Activated CD8-positive, alpha-beta memory T cell treated with anti-CD3 and anti-CD28 coated beads for 24 hours (primary cell): ENCODE results near the gene HM13.
"Not testable (repeated sequence)": the region's sequence is repeated elsewhere in the genome, so short reads cannot be mapped to it uniquely, and the experiment has no call there.

Source experiments
- DNase-seq: peaks from one replicate; pipeline ENCODE4 v3.0.0-alpha.2; 2020

HM13 gene, protein sequence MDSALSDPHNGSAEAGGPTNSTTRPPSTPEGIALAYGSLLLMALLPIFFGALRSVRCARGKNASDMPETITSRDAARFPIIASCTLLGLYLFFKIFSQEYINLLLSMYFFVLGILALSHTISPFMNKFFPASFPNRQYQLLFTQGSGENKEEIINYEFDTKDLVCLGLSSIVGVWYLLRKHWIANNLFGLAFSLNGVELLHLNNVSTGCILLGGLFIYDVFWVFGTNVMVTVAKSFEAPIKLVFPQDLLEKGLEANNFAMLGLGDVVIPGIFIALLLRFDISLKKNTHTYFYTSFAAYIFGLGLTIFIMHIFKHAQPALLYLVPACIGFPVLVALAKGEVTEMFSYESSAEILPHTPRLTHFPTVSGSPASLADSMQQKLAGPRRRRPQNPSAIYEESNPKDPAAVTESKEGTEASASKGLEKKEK

DNA sequence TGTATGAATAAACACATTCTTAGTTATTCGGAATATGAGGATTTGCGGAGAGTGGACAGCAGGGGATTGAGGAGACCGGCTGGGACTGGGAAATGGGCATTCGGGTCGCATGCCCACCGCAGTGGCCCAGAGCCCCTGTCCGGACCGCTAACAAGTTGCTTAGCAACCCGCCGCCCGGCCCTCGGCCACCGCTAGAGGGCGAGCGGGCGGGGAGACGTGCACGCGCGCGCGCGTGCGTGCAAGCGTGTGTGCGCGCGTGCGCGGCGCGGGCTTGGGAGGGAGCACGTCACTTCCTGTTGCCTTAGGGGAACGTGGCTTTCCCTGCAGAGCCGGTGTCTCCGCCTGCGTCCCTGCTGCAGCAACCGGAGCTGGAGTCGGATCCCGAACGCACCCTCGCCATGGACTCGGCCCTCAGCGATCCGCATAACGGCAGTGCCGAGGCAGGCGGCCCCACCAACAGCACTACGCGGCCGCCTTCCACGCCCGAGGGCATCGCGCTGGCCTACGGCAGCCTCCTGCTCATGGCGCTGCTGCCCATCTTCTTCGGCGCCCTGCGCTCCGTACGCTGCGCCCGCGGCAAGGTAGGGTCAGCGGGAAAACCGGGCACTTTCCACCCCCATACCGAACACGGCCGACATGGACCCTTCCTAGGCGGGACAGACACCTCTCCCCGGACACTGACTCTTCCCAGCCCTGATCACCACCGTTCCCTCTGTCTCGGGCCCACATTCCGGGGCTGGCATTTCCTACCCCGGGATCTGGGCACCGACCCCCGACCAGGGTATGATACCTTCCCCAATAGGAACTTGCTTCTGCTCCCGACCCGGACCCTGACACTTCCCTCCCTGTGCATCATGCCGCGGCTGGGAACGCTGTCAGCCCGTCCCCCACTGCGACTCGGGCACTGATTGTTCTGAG, at the start of gene HM13:
Gene HM13, plus strand, starts transcription at position 289 of the 918 bp plus-strand sequence. Its CDS starts 110 bp downstream, at position 399.
- DNase-seq: peak; percentile 93

GRCh38 chr20:31470946-31471345, 43.3 kb upstream of the HM13 start:
- not testable (repeated sequence) for DNase-seq

DNA sequence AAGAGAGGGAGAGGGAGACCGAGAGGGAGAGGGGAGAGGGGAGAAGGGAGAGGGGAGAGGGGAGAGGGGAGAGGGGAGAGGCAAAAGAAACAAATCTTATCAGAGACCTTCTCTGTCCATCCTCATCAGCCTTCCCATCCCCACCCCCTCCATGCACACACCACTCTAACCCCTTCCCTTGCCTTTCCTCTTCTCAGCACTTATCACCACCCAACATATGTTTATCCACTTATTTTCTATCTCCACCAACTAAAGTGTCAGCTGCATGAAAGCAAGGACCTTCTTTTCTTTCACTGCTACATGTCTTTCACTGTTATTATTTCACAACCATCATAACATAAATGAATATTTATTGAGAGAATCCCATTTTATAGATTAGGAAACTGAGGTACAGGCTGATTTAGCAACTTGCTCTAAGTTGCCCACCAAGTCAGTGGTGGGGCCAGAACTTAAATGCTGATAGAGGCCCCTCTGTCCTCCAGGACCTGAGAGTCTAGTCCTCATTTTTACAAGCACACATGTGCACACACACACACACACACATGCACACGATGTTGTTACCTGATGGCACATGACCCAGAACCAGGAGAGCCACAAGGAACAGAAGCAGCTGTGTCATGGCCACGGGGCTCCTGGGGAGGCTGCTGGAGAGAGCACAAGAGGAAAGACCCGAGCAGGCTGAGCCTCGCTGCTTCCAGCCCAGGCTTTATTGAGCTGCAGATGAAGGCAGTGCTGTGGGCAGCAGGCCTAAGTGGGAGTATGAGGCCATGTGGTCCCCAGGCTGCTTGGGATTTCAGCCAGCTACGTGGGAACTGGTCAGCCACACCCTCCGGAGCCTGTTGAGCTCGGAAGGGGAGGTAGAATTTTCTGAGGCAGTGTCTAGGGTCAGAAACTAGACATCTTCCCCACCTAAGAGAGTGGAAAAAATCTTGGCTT, 41.6 kb upstream of the HM13 start:
- no peak for DNase-seq

GRCh38 chr20:31473331-31474096, 40.7 kb upstream of the HM13 start:
- no peak for DNase-seq

DNA sequence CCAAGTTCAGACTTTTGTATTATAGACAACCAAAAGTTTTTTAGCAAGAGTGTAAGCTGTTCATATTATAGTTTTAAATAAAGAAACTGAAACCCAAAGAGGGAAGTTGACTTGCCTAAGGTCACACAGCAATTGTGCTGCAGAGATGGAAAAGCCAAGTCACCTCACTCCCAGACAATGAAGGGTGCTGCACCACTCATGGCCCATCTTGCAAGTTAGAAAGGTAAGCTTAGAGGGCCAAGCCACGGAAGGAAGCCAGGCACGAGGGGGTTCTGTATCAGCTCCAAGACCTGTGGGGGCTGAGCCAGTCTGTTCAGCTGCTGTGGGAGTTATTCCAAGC, 40.2 kb upstream of the HM13 start:
- DNase-seq: no peak

DNA sequence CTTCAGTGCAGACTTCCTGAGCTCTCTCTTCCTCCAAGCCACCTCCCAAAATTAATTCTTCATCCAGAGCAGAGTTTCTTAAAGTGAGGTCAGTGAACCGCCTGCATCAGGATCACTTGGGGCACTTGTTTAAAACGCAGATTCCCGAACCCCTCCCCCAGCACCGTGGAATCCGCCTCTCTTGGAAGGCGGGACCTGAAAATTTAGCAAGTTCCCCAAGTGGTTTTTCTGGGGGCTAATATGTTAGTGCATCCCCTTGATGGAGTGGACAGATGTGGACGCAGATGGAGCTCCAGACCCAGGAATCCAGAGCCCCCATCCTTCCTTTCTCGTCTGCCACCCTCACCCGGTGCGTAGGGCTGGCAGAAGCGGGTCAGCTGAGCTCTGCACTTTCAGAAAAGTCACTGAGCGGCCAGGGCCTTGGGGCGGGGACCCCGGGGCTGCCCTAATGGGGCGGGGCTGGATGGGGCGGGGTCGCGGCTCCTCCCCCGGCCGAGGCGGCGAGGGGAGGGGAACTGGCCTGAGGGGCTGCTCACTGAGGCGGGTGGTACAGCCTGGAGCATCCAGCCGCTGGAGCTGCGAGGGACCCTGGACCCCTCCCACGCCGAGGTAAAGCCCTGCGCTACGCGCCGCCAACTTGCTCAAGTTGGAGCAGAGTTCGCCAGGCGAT, 39.3 kb upstream of the HM13 start, which contains the start of the genes DEFB124 and REM1:
Gene DEFB124, minus strand, starts transcription at position 370 of the 670 bp plus-strand sequence. CDS start 2,114 bp downstream, outside the sequence.
Gene REM1, plus strand, starts transcription at position 531 of the 670 bp plus-strand sequence. CDS start 1,158 bp downstream, outside the sequence.
- no peak for DNase-seq

GRCh38 chr20:31475472-31476293, 38.6 kb upstream of the HM13 start:
- no peak for DNase-seq

GRCh38 chr20:31476294-31476585, 38.0 kb upstream of the HM13 start:
- DNase-seq: no peak

GRCh38 chr20:31476643-31477215, 37.5 kb upstream of the HM13 start:
- DNase-seq: no peak

DNA sequence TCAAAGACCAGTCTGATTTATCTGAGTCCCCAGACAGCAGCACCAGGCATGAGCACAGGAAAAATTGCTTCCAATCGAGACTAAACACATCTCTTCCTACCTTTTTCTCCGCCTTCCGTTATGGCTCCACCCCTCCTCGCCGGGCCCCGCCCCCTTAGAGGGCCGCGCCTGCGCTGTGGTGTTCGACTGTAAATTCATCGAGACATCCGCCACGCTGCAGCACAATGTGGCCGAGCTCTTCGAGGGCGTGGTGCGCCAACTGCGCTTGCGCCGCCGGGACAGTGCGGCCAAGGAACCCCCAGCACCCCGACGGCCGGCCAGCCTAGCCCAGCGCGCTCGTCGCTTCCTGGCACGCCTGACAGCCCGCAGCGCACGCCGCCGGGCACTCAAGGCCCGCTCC, 30.2 kb upstream of the HM13 start:
- no peak for DNase-seq

DNA sequence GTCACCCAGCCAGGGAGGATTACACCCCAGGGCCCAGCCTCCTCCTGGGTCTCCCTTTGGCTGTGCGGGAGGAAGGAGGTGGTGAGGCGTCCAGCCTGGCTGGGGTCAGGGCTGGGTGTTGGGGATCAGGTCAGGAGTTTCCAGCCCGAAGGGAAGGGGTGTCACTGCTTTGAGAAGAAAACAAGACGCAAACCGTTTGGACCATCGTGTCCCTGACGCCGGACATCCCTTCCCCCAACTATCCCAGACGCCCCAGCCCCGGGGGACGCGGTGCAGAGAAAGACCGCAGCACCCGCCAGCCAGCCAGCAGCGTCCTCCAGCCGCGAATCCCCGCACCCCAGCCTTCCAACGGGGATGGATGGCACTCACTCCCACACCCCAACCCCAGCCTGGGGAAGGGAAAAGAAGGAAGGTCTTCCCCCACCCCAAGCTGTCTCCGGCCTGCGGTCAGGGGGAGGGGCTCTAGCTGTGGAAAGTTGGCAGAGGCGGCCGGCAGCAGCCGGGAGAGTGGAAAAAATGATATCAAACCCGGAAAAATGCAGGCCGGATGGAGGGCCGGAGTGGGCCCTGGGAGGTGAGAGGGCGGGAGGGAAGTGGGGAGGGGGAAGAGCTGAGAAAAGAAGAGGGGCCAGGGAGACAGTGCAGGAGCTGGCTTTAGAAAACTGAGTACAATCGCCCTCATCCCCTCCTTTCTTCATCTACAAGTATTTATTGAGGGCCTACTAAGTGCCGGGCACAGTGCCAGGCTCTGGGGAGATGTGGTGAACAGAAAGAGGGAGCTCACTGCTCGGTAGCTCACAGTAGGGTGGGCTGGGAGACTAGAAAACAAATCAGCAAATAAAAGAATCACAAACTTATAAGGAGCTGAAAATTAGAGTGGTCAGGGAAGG, 28.5 kb upstream of the HM13 start:
- no peak for DNase-seq

GRCh38 chr20:31488115-31488514, 26.1 kb upstream of the HM13 start:
- DNase-seq: no peak

GRCh38 chr20:31489152-31489551, 25.1 kb upstream of the HM13 start:
- no peak for DNase-seq

GRCh38 chr20:31490752-31491151, 23.5 kb upstream of the HM13 start:
- no peak for DNase-seq

DNA sequence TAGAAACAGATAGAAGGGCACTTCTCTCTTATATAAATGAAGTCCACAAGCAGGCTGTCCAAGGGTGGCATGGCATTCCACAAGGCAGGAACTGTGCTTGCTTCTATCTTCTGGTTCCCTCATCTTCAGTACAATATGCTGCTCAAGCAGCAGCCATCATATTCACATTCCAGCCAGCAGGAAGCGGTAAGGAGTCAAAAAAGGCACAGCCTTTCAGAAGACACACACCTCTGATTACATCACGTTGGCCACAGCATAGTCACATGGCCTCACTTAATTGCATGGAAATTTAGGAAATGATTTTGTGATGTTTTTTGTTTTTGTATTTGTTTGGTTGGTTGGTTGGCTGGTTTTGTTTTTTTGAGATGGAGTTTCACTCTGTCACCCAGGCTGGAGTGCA, 20.1 kb upstream of the HM13 start:
- no peak for DNase-seq

- DNase-seq: no peak
Measured at GRCh38 chr20:31496761-31497295, 17.4 kb upstream of the HM13 start.

DNA sequence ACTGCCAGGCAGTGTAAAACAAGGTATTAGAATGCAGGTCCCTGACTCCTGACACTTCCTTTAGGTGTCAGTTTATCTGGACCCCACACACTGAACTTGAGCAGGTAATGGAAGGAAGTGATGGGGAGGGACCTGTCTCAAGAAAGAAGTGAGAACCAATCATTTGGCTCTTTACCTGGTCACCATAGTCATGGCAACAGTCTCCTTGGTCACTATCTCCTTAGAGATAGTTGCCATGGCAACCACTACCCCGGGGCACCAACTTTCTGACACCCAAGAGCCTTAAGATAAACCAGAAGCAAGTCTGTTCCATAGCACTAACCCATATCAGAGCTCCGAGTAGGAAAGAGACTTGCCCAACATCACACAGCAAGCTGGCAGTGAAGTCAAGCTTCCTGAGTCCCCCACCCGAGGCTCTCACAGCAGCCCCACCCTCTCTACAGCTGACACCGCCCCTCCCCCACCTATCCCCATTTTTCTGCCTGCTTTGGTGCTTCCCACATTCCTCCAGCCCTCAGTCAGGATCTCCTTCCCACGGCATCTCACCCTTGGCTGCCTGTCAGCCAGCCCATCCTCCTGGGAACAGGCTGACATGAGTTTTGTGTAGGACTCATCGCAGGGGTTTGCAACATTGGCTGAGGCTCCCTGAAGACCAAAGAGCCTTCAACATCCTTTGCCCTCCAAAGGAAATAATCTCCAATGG, 16.3 kb upstream of the HM13 start:
- DNase-seq: no peak

GRCh38 chr20:31500527-31500926, 13.7 kb upstream of the HM13 start:
- DNase-seq: no peak
